Activated CD4-positive, alpha-beta memory T cell treated with anti-CD3 and anti-CD28 coated beads, Interleukin-2, amount 10 ng/mL, durations not matched to agents 7 days and 5 days (primary cell): ENCODE data around the gene SERBP1. TPM values are rescaled to one million over a fixed set of nuclear protein-coding genes. Genes with fewer than 3 reads are reported as not detected.
"Not testable (repeated sequence)": the region's sequence is repeated elsewhere in the genome, so short reads cannot be mapped to it uniquely, and the experiment has no call there.

ENCODE experiments used
- CTCF ChIA-PET: fragments of 350-600 bp; sonication (Branson Sonifier 250); formaldehyde crosslinking; loops from one replicate; lab custom pipeline; 2021; ENCODE audit warnings: antibody characterized with exemption, inconsistent platforms; lab: Charles Lee
- POLR2A ChIA-PET: fragments of 350-600 bp; sonication (Branson Sonifier 250); formaldehyde crosslinking; loops from one replicate; lab custom pipeline; 2021; ENCODE audit warnings: antibody characterized with exemption; lab: Charles Lee
- DNase-seq: peaks from one replicate; pipeline ENCODE4 v3.0.0-alpha.2; 2020
- H3K27ac Mint-ChIP-seq: one replicate; pipeline ENCODE4 v1.8.0; 2021; ENCODE audit warnings: mild to moderate bottlenecking, mixed read lengths
- H3K27me3 Mint-ChIP-seq: one replicate; pipeline ENCODE4 v1.8.0; 2021; ENCODE audit warnings: mixed read lengths
- H3K36me3 Mint-ChIP-seq: one replicate; pipeline ENCODE4 v1.8.0; 2021; ENCODE audit warnings: low read depth, mixed read lengths
- H3K4me1 Mint-ChIP-seq: one replicate; pipeline ENCODE4 v1.8.0; 2021; ENCODE audit warnings: mixed read lengths
- H3K4me3 Mint-ChIP-seq: one replicate; pipeline ENCODE4 v1.8.0; 2021; ENCODE audit warnings: mild to moderate bottlenecking, mixed read lengths
- H3K9me3 Mint-ChIP-seq: one replicate; pipeline ENCODE4 v1.8.0; 2021; ENCODE audit warnings: mixed read lengths
- total RNA-seq, 2 experiments: library from RNA; stranded (reverse); gene quantifications; one replicate each; pipeline ENCODE4 v1.2.3, GENCODE V29; 2021

SERBP1 gene
- total RNA-seq, 2 experiments from 2014 or later, result 213 to 219 TPM

DNA sequence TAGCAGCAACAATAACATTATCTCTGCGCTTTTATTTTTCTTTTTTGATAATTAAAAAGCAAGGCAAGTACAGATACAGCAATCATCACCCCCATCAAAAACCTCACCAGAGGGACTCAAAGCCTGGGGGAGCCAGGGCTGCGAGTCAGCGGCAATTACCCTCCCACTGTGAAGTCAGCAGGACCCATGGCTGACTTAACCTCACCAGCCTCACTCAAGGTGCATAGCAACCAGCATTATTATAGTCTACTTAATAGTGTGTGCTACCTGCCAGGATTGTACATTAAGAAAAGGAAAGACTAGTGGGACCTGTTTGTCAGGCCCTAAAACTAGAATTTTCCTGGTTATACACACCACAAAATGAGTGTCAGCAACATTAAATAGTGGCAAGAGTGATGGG lies 28.9 kb upstream of the SERBP1 start:
- ChIA-PET POLR2A (no interaction called here), CTCF (no interaction called here)
- H3K27ac Mint-ChIP-seq, result no peak overlapping the region
- H3K4me1 Mint-ChIP-seq, result no peaks in the 10 kb centered on the region
- H3K4me3 Mint-ChIP-seq, result no peak overlapping the region
- peaks cover 7% of the 10 kb centered on the region for H3K27me3 Mint-ChIP-seq
- no peaks in the 10 kb centered on the region for H3K36me3 Mint-ChIP-seq
- no peak for DNase-seq
- no peaks in the 10 kb centered on the region for H3K9me3 Mint-ChIP-seq

- Mint-ChIP-seq H3K36me3 (no peaks in the 10 kb centered on the region), H3K9me3 (no peaks in the 10 kb centered on the region), H3K4me3 (no peak overlapping the region), H3K27ac (no peak overlapping the region), H3K27me3 (peaks cover 5% of the 10 kb centered on the region), H3K4me1 (no peaks in the 10 kb centered on the region)
- CTCF ChIA-PET, result no interaction called here
- no peak for DNase-seq
- POLR2A ChIA-PET, result no interaction called here
These were observed 28.5 kb upstream of the SERBP1 start for GRCh38 chr1:67458663-67459062.

DNA sequence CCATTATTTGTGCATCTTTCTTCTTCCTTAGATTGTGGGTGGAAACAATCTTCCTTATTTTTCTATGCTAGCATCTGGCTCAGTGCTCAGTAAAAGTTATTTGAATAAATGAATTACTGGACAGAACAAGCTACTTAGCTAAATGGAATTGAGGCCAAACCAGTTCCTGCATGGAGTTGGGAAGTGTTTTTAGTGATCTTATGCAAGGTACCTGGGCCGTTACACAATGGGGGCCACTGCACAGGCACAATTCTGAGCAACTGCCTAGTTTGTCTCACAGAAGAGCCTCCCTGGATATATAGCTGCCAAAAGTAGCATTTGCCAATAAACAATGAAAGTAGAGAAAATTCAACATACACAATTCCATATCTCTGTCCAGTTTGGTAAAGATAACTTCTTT lies 27.0 kb upstream of the SERBP1 start:
- CTCF ChIA-PET, result interaction anchor here (1.0 to 1.1 kb wide), 2 partner anchors 44 to 243 kb away, joined by 3 to 4 read pairs; no protein-coding TSS in a partner anchor
- DNase-seq, result no peak
- no peaks in the 10 kb centered on the region for H3K36me3 Mint-ChIP-seq
- H3K27me3 Mint-ChIP-seq, result peaks cover 9% of the 10 kb centered on the region
- H3K4me3 Mint-ChIP-seq, result no peak overlapping the region
- no peak overlapping the region for H3K27ac Mint-ChIP-seq
- no peaks in the 10 kb centered on the region for H3K9me3 Mint-ChIP-seq
- no peaks in the 10 kb centered on the region for H3K4me1 Mint-ChIP-seq
- POLR2A ChIA-PET, result no interaction called here

- no peak for DNase-seq
- Mint-ChIP-seq H3K36me3 (no peaks in the 10 kb centered on the region), H3K27me3 (peaks cover 10% of the 10 kb centered on the region), H3K4me1 (peaks cover 3% of the 10 kb centered on the region), H3K4me3 (no peak overlapping the region), H3K27ac (no peak overlapping the region), H3K9me3 (no peaks in the 10 kb centered on the region)
- POLR2A ChIA-PET, result no interaction called here
- CTCF ChIA-PET, result no interaction called here
These were observed 21.6 kb upstream of the SERBP1 start for GRCh38 chr1:67451815-67452214.

DNA sequence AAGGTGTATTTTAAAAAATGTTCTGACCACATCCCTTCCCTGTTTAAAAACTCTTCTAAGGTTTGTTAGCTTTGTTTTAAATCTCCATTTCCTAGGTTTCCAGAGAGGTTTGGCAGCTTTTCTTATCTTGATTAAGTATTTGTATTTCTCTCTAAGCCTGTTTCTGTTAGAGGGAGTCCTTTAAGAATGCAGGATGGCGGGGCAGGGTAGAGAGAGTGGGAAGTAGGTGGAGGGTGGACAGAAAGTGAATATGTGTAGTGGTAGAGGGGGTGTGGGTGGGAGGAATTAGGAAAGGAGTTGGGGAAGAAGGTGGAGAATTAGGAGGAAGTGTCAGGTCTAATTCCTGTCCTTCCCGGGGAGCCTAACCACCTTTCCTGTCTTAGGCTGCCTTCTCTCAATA lies 21.2 kb upstream of the SERBP1 start:
- ChIA-PET CTCF (no interaction called here), POLR2A (no interaction called here)
- Mint-ChIP-seq H3K36me3 (no peaks in the 10 kb centered on the region), H3K4me1 (peaks cover 7% of the 10 kb centered on the region), H3K27ac (no peak overlapping the region), H3K27me3 (peaks cover 10% of the 10 kb centered on the region), H3K9me3 (no peaks in the 10 kb centered on the region), H3K4me3 (no peak overlapping the region)
- no peak for DNase-seq

DNA sequence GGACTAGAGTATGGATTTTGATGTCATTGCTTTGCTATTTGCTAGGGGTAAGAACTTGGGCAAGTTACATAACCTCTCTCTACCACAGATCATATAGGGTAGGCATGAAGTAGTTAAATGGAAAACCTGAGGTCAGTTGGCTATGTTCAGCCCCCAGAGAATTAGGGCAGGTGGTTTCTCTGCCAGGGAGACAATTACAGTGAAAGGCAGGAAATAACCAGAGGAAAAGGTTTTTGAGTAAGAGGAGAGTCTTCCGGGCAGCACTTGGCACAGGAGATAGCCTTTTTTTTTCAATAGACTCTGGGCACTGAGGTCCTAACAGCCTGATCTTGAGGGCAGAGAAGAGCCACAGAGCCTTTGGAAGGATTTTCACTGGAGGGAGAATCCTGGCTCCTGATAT lies 16.7 kb upstream of the SERBP1 start:
- no peak overlapping the region for H3K4me3 Mint-ChIP-seq
- H3K9me3 Mint-ChIP-seq, result no peaks in the 10 kb centered on the region
- no peaks in the 10 kb centered on the region for H3K36me3 Mint-ChIP-seq
- peaks cover 2% of the 10 kb centered on the region for H3K27me3 Mint-ChIP-seq
- no peak overlapping the region for H3K27ac Mint-ChIP-seq
- POLR2A ChIA-PET, result interaction anchor here (1.1 kb wide), 1 partner anchor 14 kb away, joined by 3 read pairs; no protein-coding TSS in a partner anchor
- DNase-seq, result no peak
- peaks cover 8% of the 10 kb centered on the region for H3K4me1 Mint-ChIP-seq
- CTCF ChIA-PET, result no interaction called here

GRCh38 chr1:67446014-67446413 lies 15.8 kb upstream of the SERBP1 start:
- ChIA-PET POLR2A (interaction anchor here (1.1 kb wide), 1 partner anchor 13 kb away, joined by 3 read pairs; no protein-coding TSS in a partner anchor), CTCF (interaction anchor here (0.7 kb wide), 1 partner anchor 9 kb away, joined by 4 read pairs; no protein-coding TSS in a partner anchor)
- H3K36me3 Mint-ChIP-seq, H3K4me3 Mint-ChIP-seq, H3K9me3 Mint-ChIP-seq, H3K27me3 Mint-ChIP-seq, H3K27ac Mint-ChIP-seq, DNase-seq, H3K4me1 Mint-ChIP-seq: not testable (repeated sequence)

GRCh38 chr1:67441739-67442281 lies 11.6 kb upstream of the SERBP1 start:
- ChIA-PET POLR2A (interaction anchor here (2.2 kb wide), 1 partner anchor 12 kb away, joined by 6 read pairs; the partner anchor contains the start of gene SERBP1), CTCF (interaction anchor here (1.0 to 1.6 kb wide), 2 partner anchors 12 to 227 kb away, joined by 3 to 5 read pairs; partner anchors contain the start of gene SERBP1)
- H3K9me3 Mint-ChIP-seq, result no peaks in the 10 kb centered on the region
- H3K4me1 Mint-ChIP-seq, result peaks cover 5% of the 10 kb centered on the region
- no peaks in the 10 kb centered on the region for H3K36me3 Mint-ChIP-seq
- no peak overlapping the region for H3K27ac Mint-ChIP-seq
- no peak for DNase-seq
- peaks cover 2% of the 10 kb centered on the region for H3K27me3 Mint-ChIP-seq
- H3K4me3 Mint-ChIP-seq, result no peak overlapping the region

DNA sequence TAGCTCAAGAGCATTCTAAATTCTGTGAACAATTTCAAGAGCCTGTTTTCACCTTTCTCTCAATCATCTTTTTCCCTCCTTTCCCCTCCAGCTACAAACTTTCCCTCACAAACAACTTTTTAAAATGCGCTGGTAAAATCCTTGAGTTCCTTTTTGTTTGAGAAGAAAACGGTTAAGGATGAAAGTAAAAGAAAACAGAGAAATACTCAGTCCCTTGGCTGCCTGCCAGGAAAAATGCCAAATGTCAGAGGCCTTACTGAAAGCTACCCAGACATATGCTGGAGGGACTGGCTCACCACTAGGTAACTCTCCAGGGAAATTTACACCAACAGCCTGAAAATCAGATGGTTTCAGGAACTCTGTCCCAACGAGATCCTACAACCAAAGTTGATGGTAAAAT lies 11.0 kb upstream of the SERBP1 start:
- no peak for DNase-seq
- no peak overlapping the region for H3K27ac Mint-ChIP-seq
- H3K4me3 Mint-ChIP-seq, result no peak overlapping the region
- peaks cover 2% of the 10 kb centered on the region for H3K27me3 Mint-ChIP-seq
- ChIA-PET CTCF (interaction anchor here (1.3 to 1.6 kb wide), 2 partner anchors 10 to 227 kb away, joined by 3 to 5 read pairs; no protein-coding TSS in a partner anchor), POLR2A (interaction anchor here (2.2 kb wide), 1 partner anchor 11 kb away, joined by 6 read pairs; the partner anchor contains the start of gene SERBP1)
- no peaks in the 10 kb centered on the region for H3K36me3 Mint-ChIP-seq
- no peaks in the 10 kb centered on the region for H3K9me3 Mint-ChIP-seq
- H3K4me1 Mint-ChIP-seq, result no peaks in the 10 kb centered on the region

GRCh38 chr1:67440339-67440738 lies 10.1 kb upstream of the SERBP1 start:
- Mint-ChIP-seq H3K36me3 (no peaks in the 10 kb centered on the region), H3K4me1 (no peaks in the 10 kb centered on the region), H3K27ac (no peak overlapping the region), H3K27me3 (peaks cover 2% of the 10 kb centered on the region), H3K4me3 (no peak overlapping the region), H3K9me3 (no peaks in the 10 kb centered on the region)
- no peak for DNase-seq
- ChIA-PET CTCF (interaction anchor here (1.3 kb wide), 1 partner anchor 9 kb away, joined by 3 read pairs; no protein-coding TSS in a partner anchor), POLR2A (no interaction called here)

- POLR2A ChIA-PET, result no interaction called here
- no peak overlapping the region for H3K27ac Mint-ChIP-seq
- H3K4me3 Mint-ChIP-seq, result no peak overlapping the region
- no peaks in the 10 kb centered on the region for H3K9me3 Mint-ChIP-seq
- H3K4me1 Mint-ChIP-seq, result no peaks in the 10 kb centered on the region
- CTCF ChIA-PET, result no interaction called here
- H3K27me3 Mint-ChIP-seq, result no peaks in the 10 kb centered on the region
- no peaks in the 10 kb centered on the region for H3K36me3 Mint-ChIP-seq
- no peak for DNase-seq
These were observed 9.3 kb upstream of the SERBP1 start for GRCh38 chr1:67439277-67440029.

DNA sequence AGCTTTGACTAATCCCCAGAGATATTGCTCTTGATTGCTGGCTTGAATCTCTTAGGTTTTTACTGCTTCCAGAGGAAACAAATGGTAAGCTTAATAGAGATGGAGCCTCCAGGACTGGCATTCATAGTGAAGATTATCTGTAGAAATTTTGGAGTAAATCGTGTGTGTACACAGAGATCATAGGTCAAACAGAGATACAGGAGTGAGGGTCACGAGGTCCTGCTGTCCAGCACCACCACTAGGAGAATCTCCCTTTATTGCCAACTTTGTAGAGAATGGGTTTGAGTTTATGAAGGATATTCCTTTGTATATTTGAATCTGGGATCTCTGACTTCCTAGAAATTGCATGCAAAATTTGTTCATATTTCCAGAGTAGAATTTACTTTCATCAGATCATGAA lies 7.8 kb upstream of the SERBP1 start:
- H3K4me1 Mint-ChIP-seq, result peaks cover 2% of the 10 kb centered on the region
- no peaks in the 10 kb centered on the region for H3K9me3 Mint-ChIP-seq
- H3K27ac Mint-ChIP-seq, result no peak overlapping the region
- H3K4me3 Mint-ChIP-seq, result no peak overlapping the region
- no peaks in the 10 kb centered on the region for H3K27me3 Mint-ChIP-seq
- ChIA-PET CTCF (no interaction called here), POLR2A (interaction anchor here (0.6 kb wide), 1 partner anchor 8 kb away, joined by 3 read pairs; the partner anchor contains the start of gene SERBP1)
- no peaks in the 10 kb centered on the region for H3K36me3 Mint-ChIP-seq
- no peak for DNase-seq

DNA sequence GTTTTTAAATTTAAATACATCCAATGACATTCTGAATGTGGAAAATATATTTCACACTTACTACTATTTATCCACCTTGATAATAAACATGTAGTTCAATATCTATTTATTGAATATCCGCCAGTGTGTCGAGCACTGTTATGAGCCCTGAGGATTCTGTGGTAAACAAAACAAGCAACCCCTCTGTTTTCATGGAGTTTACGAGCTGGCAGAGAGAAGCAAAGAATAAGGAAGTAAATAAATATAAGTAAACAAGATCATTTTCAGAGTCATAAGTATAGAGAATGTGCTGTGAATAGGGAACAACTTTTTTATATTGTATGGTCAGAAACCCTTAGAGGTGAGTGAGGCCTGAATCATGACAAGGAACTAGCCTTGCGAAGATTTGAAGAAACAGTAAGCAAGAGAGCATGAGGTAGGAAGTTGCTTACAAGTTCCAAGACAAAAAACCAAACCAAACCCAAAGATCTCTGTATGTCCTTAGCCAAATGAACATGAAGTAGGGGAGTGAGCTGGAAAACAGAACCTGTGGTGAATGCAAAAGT lies 6.4 kb upstream of the SERBP1 start:
- CTCF ChIA-PET, result interaction anchor here (1.4 to 1.5 kb wide), 2 partner anchors 217 to 225 kb away, joined by 3 to 4 read pairs; no protein-coding TSS in a partner anchor
- Mint-ChIP-seq H3K27me3 (no peaks in the 10 kb centered on the region), H3K36me3 (no peaks in the 10 kb centered on the region), H3K27ac (no peak overlapping the region), H3K9me3 (no peaks in the 10 kb centered on the region), H3K4me1 (peaks cover 12% of the 10 kb centered on the region), H3K4me3 (no peak overlapping the region)
- POLR2A ChIA-PET, result no interaction called here
- DNase-seq, result no peak
